Tibial nerve (tissue), 4 donors: ENCODE measurements around the gene CHST14. TPM values are rescaled to one million over a fixed set of nuclear protein-coding genes. Genes with fewer than 3 reads are reported as not detected.

Experiments used
- DNase-seq, 2 donors: peaks; one replicate each; pipeline ENCODE4 v3.0.0-alpha.2; 2019; ENCODE audit warnings: low spot score in 2 of 2
- H3K27ac ChIP-seq, 4 donors: fragments of 200-600 bp; sonication (generic) in 3 of 4; one replicate each; pipeline ENCODE4 v1.5.1; 2017 to 2019; ENCODE audit warnings: mild to moderate bottlenecking in 1 of 4
- H3K27me3 ChIP-seq, 2 donors: fragments of 200-600 bp; sonication (generic) in 1 of 2; one replicate each; pipeline versions ENCODE4 v1.5.1 to v1.6.0; 2017 to 2019
- H3K36me3 ChIP-seq, 3 donors: fragments of 200-600 bp; sonication (generic); one replicate each; pipeline ENCODE4 v1.5.1; 2018 to 2019
- H3K4me1 ChIP-seq, 4 donors: fragments of 200-600 bp; sonication (generic) in 3 of 4; one replicate each; pipeline ENCODE4 v1.5.1; 2017 to 2019
- H3K4me3 ChIP-seq, 4 donors: fragments of 200-600 bp; sonication (generic) in 3 of 4; one replicate each; pipeline ENCODE4 v1.5.1; 2017 to 2019; ENCODE audit warnings: mild to moderate bottlenecking in 1 of 4, moderate library complexity in 1 of 4
- H3K9me3 ChIP-seq, 4 donors: fragments of 200-600 bp; sonication (generic) in 3 of 4; one replicate each; pipeline ENCODE4 v1.5.1; 2017 to 2019
- EP300 ChIP-seq, 2 donors: sonication (generic); formaldehyde crosslinking; IDR thresholded peaks; one replicate each; pipeline ENCODE4 v1.6.1; 2017; ENCODE audit warnings: antibody characterized with exemption in 2 of 2, mild to moderate bottlenecking in 1 of 2
- POLR2A ChIP-seq, 2 donors: fragments of 450-650 bp; IDR thresholded peaks; one replicate each; pipeline ENCODE4 v1.6.1; 2017; ENCODE audit warnings: antibody characterized with exemption in 2 of 2, mild to moderate bottlenecking in 2 of 2, moderate library complexity in 2 of 2
- WGBS, 2 donors: methylation state at CpG; one replicate each; pipeline ENCODE4 v1.1.5; 2018; 5-methylcytosine and 5-hydroxymethylcytosine counted together
- total RNA-seq, 4 donors: library from RNA; depleted of rRNA; stranded (reverse); fragments of >200 nt; gene quantifications; one replicate each; pipeline ENCODE4 v1.1.0, GENCODE V29; 2016
- TF ChIP-seq, protein P1 (sequence below), 5 experiments: fragments of 200-600 bp in 3 of 5; fragments of 450-650 bp in 2 of 5; sonication (generic) in 3 of 5; IDR thresholded peaks; one replicate each; pipeline ENCODE4 v1.5.1; 2016 to 2019; ENCODE audit warnings: antibody characterized with exemption in 5 of 5, mild to moderate bottlenecking in 3 of 5, moderate library complexity in 2 of 5

The CHST14 gene
- total RNA-seq, 4 donors from 2014 or later = 5.7 to 27.8 (median 15.4) TPM

DNA sequence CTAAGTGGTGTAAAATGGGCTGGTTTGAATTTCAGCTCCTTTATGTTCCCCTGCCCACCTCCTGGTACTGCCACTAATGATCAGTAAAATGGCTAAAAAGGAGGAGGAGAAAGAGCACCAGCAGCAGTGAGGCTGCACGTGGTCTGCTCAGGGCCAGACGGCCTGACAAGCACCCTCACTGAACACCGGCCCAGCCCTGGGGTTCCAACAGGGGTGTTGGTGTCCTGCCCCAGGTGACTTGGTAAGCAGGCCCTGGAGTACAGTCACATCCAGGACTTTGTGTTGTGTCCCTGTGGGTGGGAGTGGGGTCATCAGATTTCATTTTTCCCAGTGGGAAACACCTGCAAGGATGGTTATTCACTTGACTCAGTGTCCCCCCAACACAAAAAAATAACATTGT, 24.6 kb upstream of the CHST14 start:
- Histone ChIP-seq H3K27me3 (no peaks in the 10 kb centered on the region), H3K4me1 (peaks cover 0 to 51% (median 16%) of the 10 kb centered on the region in 4 donors), H3K36me3 (no peaks in the 10 kb centered on the region), H3K9me3 (no peaks in the 10 kb centered on the region), H3K27ac (no peak overlapping the region), H3K4me3 (no peak overlapping the region)
- TF ChIP-seq, protein P1, sequence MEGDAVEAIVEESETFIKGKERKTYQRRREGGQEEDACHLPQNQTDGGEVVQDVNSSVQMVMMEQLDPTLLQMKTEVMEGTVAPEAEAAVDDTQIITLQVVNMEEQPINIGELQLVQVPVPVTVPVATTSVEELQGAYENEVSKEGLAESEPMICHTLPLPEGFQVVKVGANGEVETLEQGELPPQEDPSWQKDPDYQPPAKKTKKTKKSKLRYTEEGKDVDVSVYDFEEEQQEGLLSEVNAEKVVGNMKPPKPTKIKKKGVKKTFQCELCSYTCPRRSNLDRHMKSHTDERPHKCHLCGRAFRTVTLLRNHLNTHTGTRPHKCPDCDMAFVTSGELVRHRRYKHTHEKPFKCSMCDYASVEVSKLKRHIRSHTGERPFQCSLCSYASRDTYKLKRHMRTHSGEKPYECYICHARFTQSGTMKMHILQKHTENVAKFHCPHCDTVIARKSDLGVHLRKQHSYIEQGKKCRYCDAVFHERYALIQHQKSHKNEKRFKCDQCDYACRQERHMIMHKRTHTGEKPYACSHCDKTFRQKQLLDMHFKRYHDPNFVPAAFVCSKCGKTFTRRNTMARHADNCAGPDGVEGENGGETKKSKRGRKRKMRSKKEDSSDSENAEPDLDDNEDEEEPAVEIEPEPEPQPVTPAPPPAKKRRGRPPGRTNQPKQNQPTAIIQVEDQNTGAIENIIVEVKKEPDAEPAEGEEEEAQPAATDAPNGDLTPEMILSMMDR (IDR thresholded peaks at IDR 0.05) = no peak
- TF ChIP-seq EP300 (IDR thresholded peaks at IDR 0.05) (no peak), POLR2A (IDR thresholded peaks at IDR 0.05) (no peak)
- no peak for DNase-seq
- WGBS, 2 donors = 37 to 51% methylated on average over 3 of the region's 3 CpGs

DNA sequence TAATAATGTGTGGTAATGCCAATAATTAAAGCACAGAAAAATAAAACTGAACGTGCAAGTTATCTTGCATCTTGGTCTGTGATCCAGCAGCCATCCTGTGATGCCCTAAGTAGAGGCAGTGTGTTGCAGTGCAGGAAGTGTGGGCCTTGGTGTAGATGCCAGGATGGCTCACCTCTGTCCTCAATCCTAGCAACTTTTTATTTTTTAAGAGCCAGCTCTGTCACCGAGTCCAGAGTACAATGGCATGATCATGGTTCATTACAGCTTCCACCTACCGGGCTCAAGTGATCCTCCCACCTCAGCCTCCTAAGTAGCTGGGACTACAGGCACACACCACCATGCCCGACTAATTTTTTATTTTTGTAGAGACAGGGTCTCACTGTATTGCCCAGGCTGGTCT, 22.4 kb upstream of the CHST14 start:
- peaks cover 0 to 52% (median 19%) of the 10 kb centered on the region in 4 donors for H3K4me1 ChIP-seq
- H3K27me3 ChIP-seq = no peaks in the 10 kb centered on the region
- H3K27ac ChIP-seq = no peak overlapping the region
- no peak for TF ChIP-seq POLR2A (IDR thresholded peaks at IDR 0.05)
- no peak for TF ChIP-seq EP300 (IDR thresholded peaks at IDR 0.05)
- TF ChIP-seq, protein P1 (IDR thresholded peaks at IDR 0.05) = no peak
- no peak overlapping the region for H3K4me3 ChIP-seq
- no peak for DNase-seq
- no peaks in the 10 kb centered on the region for H3K9me3 ChIP-seq
- H3K36me3 ChIP-seq = no peaks in the 10 kb centered on the region
- WGBS, 2 donors = 92 to 94% methylated on average over 4 of the region's 4 CpGs

DNA sequence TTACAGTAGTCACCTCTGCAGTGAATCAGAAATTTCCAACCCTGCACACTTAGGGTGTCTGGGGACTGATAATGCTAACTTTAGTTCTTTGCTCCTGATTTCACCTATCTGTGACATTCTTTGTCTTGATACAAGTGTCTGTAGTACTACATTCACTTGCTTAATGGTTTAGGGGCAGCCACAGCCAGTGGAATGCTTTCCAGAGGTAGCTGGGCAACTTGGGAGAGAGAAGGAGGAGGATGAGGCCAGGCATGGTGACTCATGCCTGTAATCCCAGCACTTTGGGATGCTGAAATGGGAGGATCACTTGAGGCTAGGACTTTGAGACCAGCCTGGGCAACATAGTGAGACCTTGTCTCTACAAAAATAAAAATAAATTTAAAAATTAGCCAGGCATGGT, 21.5 kb upstream of the CHST14 start:
- Histone ChIP-seq H3K4me3 (no peak overlapping the region), H3K9me3 (no peaks in the 10 kb centered on the region), H3K27ac (no peak overlapping the region), H3K27me3 (no peaks in the 10 kb centered on the region), H3K36me3 (no peaks in the 10 kb centered on the region), H3K4me1 (peaks cover 0 to 52% (median 19%) of the 10 kb centered on the region in 4 donors)
- no peak for DNase-seq
- TF ChIP-seq EP300 (IDR thresholded peaks at IDR 0.05) = no peak
- no peak for TF ChIP-seq POLR2A (IDR thresholded peaks at IDR 0.05)
- TF ChIP-seq, protein P1 (IDR thresholded peaks at IDR 0.05) = no peak

DNA sequence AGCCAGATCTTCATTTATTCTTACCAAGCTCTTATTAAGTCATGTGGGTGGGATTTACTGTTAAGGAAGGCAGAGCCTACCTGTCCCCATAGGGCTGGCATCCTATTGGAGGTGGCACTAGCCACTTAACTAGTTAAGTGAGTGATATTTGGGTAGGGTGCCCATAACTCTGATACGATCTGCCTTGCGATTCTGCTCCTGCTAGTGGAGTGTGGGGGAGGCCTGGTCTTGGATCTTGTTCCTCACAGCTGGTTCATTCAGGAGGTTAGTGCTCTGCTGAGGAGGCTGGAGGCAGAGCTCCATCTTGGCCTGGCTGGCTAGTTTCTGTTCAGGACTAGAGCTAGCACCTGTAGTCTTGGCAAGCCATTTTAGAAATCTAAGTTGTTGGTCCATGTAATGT, 20.7 kb upstream of the CHST14 start:
- Histone ChIP-seq H3K27ac (no peak overlapping the region), H3K4me3 (no peak overlapping the region), H3K27me3 (no peaks in the 10 kb centered on the region), H3K36me3 (no peaks in the 10 kb centered on the region), H3K4me1 (peaks cover 0 to 53% (median 24%) of the 10 kb centered on the region in 4 donors), H3K9me3 (no peaks in the 10 kb centered on the region)
- WGBS, 2 donors = 80 to 88% methylated on average over 2 of the region's 2 CpGs
- no peak for DNase-seq
- TF ChIP-seq, protein P1 (IDR thresholded peaks at IDR 0.05) = no peak
- TF ChIP-seq EP300 (IDR thresholded peaks at IDR 0.05) = no peak
- no peak for TF ChIP-seq POLR2A (IDR thresholded peaks at IDR 0.05)

DNA sequence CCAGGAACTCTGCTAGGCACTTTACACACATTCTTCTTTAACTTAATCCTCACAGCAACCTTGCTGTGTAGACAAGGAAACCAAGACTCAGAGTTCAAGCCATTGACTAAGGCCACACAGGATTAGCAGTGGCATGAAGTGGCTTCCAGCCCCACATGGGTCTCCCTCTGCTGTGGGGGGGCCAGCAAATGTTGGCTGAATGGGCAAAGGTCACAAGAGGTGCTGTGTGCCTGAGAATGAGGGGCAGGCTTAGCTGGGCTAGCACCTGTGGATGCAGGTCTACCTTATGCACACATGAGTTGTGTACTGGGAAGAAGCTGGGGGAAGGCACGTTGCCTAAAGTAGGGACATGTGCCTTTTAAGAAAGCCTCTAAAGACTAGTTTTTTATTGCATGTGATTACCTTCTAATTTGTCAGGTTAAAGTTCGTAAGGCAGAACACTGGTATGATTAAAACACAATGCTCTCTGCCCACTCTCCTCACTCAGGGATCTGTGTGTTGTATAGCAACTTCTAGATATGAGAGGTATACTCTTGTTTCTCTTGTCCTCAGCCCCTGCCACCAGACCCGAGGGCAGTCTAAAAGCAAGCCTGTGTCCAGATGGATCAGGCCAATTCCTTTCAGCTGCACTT, 19.1 kb upstream of the CHST14 start:
- no peaks in the 10 kb centered on the region for H3K36me3 ChIP-seq
- no peaks in the 10 kb centered on the region for H3K9me3 ChIP-seq
- no peak overlapping the region for H3K27ac ChIP-seq
- no peak for TF ChIP-seq POLR2A (IDR thresholded peaks at IDR 0.05)
- TF ChIP-seq, protein P1 (IDR thresholded peaks at IDR 0.05) = no peak
- TF ChIP-seq EP300 (IDR thresholded peaks at IDR 0.05) = no peak
- peaks cover 0 to 57% (median 26%) of the 10 kb centered on the region in 4 donors for H3K4me1 ChIP-seq
- 81 to 82% methylated on average over 3 of the region's 3 CpGs for WGBS, 2 donors
- H3K4me3 ChIP-seq = no peak overlapping the region
- DNase-seq = no peak
- H3K27me3 ChIP-seq = no peaks in the 10 kb centered on the region
